Stimulated activated CD4-positive, alpha-beta T cell treated with anti-CD3 and anti-CD28 coated beads, TNF-alpha, amount 100 ng/mL, for 48 hours (primary cell): ENCODE measurements around the gene CCDC81.
"Not testable (repeated sequence)": the region's sequence is repeated elsewhere in the genome, so short reads cannot be mapped to it uniquely, and the experiment has no call there.

ENCODE experiments used
- DNase-seq, 3 donors: peaks; one replicate each; pipeline ENCODE4 v3.0.0-alpha.2; 2020; ENCODE audit warnings: low read depth in 3 of 3

The CCDC81 gene

GRCh38 chr11:86386746-86387145 is 12.1 kb downstream of the CCDC81 start:
- DNase-seq = no peak

- DNase-seq = no peak
Measured at GRCh38 chr11:86388198-86388597, 13.5 kb downstream of the CCDC81 start.

- DNase-seq = no peak
Measured at GRCh38 chr11:86390487-86390886, 15.8 kb downstream of the CCDC81 start.

DNA sequence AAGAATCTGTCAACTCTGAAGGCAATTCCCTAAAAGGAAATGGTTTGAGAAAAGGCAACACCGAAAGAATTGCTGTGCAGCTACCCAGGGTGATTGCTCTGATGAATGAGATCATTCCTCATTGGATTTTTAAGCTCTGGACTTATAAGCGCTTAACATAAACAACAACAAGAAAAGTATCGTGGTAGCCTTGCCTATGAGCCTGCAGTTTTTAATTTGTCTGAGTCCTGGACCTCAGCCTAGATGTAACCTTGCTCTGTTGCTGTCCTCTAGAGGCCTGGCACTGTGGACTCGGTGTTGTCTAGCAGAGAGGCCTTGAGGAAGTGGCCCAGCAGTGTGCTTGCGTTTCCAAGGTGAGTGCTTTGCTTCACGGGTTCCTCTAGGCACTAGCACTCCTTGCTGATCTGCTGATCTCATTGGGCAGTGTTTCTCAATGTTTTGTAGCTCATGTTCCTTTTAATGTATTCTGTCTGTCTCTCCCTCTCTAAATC is 20.4 kb downstream of the CCDC81 start:
- no peak for DNase-seq

GRCh38 chr11:86396396-86396795 is 21.7 kb downstream of the CCDC81 start:
- DNase-seq = no peak

GRCh38 chr11:86397351-86397750 is 22.7 kb downstream of the CCDC81 start:
- no peak for DNase-seq

DNA sequence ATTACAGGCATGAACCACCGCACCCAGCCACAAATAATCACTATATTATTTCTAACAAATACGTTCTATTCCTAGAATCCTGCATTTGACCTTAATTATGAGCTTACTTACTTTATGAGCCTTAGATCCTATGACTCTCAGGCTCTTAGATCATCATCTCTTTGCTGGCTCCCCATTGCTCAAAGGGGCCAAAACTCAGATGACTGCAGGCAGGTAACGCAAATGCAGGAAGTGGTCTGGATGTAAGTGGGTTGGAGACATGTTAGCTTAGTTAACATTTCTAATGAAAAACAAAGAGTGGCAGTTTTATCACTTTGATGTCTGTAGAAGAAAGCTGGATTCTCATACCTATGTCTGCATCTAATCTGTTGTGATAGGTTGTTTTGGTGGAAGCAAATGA is 23.4 kb downstream of the CCDC81 start:
- DNase-seq = no peak

GRCh38 chr11:86403458-86403857 is 28.8 kb downstream of the CCDC81 start:
- DNase-seq = no peak

DNA sequence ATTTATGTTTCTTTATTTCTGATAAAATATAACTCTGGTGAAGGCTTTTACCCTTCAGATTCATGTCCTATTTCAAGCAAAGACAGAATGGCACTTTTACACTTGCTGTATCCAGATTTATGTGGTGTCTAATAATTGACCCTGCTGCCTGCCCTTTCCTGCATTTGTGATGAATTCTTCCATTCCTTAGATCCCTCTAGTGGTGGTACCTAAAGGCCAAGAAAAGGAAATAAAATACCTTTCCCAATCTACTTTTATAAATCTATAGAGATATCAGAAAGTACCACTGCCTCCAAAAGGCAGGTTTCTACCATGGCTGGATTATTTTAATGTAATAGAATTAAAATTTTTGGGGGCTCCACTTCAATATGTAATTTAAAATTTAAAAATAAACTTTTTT is 34.2 kb downstream of the CCDC81 start:
- DNase-seq = no peak

GRCh38 chr11:86414032-86414431 is 39.3 kb downstream of the CCDC81 start:
- no peak for DNase-seq

- no peak for DNase-seq
Measured at GRCh38 chr11:86415026-86415425, 40.3 kb downstream of the CCDC81 start.

DNA sequence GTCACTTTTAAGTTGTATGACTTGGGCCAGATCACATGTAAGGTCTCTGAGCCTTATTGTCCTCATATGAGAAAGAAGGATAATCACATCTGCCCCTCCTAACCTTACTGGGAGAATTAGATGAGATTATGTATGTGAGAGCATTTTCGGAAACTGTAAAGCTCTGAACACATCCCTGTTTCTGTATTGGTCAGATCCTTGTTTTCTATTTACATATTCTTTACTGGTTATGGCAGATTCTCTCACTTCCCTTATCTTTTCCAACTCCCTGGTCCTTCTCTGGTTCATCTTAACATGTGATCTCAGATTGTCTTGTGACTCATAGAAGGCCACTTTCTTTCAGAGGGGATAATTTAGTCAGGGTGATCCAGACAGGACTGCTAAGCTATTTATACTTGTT is 41.8 kb downstream of the CCDC81 start:
- DNase-seq = no peak

DNA sequence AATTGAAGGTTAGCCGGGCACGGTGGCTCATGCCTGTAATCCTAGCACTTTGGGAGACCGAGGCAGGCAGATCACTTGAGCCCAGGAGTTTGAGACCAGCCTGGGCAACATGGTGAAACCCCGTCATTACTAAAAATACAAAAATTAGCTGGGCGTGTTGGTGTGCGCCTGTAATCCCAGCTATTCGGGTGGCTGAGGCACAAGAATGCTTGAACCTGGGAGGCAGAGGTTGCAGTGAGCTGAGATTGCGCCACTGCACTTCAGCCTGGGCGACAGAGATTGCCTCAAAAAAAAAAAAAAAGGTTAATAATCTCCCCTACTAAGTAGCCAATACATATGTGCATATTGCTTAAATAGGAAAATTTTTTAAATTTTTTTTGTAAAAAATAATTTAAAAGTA is 42.3 kb downstream of the CCDC81 start:
- not testable (repeated sequence) for DNase-seq

DNA sequence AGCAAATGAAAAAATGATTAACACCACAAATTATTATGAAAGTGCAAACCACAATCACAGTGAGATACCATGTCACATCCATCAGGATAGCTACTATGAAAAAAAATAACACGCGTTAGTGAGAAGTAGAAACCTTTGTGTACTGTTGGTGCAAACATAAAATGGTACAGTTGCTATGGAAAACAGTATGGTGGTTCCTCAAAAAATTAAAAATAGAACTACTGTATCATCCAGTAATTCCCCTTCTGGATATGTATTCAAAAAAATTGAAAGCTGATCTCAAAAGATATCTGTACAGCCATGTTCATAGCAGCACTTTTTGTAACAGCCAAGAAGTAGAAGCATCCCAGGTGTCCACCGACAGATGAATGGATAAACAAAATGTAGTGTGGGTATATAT is 43.4 kb downstream of the CCDC81 start:
- DNase-seq = no peak

DNA sequence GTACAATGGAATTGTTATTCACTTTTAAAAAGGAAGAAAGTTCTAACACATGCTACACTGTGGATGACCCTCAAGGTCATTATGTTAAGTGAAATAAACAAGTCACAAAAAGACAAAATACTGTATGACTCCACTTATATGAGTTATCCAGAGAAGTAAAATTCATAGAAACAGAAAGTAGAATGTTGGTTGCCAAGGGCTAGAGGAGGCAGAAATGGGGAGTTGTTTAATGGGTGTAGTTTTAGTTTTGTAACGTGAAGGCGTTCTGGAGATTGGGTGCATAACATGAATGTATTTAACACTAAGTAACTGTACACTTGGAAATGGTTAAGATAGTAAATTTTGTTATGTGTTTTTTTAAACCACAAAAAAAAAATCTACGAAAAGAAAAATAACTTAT is 43.8 kb downstream of the CCDC81 start:
- no peak for DNase-seq

DNA sequence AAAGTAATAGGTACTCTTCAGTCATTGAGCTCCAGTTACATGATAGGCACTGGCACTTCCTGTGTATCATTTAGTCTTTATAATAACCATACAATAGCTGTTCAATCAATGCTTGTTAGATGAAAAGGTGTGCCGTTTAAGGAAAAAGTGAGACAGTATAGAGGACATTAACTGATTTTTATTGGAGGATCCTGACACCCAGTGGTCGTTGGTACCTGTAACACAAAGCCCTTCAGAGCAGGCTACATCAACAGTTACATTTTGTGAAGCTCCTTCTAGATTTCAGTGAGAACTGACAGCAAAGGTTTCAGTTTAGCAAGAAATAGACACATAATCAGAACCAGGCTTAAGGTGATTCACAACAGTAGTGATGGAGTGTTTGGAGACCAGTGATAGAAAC is 44.2 kb downstream of the CCDC81 start:
- DNase-seq = no peak

GRCh38 chr11:86421946-86422345 is 47.3 kb downstream of the CCDC81 start:
- no peak for DNase-seq

DNA sequence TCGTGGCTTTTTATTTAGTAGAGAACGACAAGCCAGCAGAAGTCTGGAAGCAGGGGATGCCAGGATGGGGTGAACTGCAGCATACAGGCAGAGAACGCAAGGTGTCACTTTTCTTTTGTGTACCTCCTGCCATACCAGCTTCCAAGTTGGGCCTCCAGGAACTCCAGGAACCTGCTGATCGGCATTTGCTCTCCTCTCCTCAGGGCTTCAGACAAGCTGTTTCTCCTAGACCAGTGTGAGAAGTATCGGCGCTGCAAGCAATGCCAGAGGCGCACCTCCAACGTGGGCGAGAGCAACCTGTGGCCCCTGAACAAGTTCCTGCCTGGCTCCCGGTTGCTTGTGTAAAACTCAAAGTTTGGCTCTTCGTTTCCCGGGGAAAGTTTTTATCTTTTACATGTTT is 47.7 kb downstream of the CCDC81 start:
- DNase-seq = no peak

GRCh38 chr11:86423488-86423887 is 48.8 kb downstream of the CCDC81 start:
- DNase-seq = not testable (repeated sequence)

DNA sequence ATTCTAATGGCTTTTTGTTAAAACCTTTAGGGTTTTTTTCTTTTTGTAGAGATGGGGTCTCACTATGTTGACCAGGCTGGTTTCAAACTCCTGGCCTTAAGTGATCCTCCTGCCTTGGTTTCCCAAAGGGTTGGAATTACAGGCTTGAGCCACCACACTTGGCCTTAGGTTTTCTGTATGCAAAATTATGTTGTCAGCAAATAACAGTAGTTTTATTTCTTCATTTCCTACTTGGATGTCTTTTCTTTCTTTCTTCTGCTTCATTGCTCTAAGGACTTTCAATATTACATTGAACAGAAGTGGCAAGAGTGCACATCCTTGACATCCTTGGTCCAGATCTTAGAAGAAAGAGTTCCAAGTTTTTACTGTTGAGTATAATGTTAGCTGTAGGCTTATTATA is 52.8 kb downstream of the CCDC81 start:
- DNase-seq = no peak

DNA sequence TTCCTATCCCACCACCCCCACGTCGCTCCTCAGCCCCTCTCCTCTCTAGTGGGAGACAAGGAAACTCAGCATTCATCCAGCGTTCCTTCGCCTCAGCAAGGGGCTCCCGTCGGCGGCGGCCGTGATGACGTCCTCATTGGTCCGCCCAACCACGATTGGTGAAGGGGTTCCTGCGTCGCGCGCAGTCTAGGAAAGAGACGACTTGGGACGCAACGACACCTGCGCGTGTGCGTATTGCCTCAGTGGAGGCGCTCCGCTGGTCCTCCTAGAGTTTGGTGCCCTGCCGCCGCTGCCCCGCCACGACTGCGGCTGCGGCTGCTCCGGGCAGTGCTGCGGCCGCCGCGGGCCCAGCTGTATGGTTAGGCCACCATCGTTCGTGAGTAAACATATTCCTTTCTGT is 56.6 kb downstream of the CCDC81 start:
- no peak for DNase-seq

DNA sequence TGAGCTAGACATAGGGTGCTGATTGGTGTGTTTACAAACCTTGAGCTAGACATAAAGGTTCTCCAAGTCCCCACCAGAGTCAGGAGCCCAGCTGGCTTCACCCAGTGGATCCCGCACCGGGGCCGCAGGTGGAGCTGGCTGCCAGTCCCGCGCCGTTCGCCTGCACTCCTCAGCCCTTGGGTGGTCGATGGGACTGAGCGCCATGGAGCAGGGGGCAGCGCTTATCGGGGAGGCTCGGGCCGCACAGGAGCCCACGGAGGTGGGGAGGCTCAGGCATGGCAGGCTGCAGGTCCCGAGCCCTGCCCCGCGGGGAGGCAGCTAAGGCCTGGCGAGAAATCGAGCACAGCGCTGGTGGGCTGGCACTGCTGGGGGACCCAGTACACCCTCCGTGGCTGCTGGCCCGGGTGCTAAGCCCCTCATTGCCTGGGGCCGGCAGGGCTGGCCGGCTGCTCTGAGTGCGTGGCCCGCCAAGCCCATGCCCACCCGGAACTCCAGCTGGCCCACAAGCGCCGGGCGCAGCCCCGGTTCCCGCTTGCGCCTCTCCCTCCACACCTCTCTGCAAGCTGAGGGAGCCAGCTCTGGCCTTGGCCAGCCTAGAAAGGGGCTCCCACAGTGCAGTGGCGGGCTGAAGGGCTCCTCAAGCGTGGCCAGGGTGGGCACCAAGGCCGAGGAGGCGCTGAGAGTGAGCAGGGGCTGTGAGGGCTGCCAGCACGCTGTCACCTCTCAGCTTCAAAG is 58.8 kb downstream of the CCDC81 start:
- not testable (repeated sequence) for DNase-seq

DNA sequence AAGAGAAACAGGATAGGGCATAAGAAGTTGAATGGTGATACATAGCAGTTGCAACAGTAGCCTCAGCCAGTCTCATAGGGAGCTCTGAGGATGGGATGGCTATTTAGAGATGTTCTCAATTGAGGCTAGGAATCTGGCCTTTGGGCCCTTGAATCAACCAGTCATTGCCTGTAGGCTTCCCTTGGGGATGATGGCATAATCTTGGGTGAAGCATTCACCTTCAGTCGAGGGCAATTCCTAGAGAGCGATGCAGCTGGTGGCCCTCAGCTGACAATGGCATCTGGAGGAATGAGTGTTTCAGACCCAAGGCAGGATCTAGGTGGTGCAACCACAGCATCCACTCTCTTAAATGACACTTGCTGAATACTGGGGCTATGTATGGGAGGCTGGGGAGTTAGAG is 61.0 kb downstream of the CCDC81 start:
- DNase-seq = no peak

DNA sequence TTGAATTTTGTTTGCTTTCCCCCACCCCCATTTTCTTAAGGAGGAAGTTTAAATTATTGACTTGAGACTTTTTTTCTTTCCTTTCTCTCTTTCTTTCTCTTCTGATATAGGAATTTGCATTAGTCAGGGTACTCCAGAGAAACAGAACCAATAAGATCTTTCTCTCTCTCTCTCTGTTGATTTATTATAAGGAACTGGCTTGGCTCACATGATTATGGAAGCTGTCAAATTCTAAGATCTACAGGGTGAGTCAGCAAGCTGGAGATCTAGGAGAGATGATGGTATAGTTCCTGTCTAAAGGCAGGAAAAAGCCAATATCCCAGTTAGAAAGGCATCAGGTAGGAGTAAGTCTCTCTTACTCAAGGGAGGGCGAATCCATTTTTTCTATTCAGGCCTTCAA is 64.0 kb downstream of the CCDC81 start:
- DNase-seq = no peak
